Measurements from ENCODE around the gene USF3.

DNA sequence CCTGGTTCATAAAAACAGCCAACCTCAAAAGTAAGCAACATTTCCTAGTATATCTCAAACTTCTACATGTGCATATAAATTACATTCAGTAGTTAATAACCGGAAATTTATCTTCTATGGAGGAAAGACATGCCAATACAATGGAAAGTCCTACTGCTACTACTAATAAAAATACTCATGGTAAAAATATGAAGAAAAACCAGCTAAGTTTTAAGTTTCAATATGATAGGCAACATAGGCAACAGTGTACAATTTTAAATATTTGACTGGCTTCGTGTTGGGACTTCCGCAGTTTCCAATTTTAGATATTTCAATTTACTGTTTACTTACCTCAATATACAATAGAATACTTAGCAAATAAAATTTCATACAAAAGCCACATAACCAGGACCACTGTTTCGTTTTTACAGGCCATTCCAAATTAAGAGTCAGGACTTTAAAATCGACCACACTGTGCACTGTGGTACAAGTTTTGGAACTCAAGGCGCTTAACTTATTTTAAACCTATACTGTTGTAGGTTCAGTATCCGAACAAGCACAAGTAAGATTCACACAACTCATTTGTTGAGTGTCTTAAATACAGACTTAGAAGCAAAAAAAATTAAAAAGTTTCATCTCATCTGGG is 46.7 kb upstream of the USF3 start:
- TF ChIP-seq EGR1 (IDR thresholded peaks at IDR 0.05) (no peak), YY1 (IDR thresholded peaks at IDR 0.05; ENCODE audit: low read depth) (no peak), EP300 (IDR thresholded peaks at IDR 0.05; ENCODE audit: borderline replicate concordance) (no peak), CREB1 (IDR thresholded peaks at IDR 0.05; ENCODE audit: low read depth) (no peak), CEBPB (IDR thresholded peaks at IDR 0.05) (no peak), TAF1 (IDR thresholded peaks at IDR 0.05; ENCODE audit: low read depth) (no peak), RAD21 (IDR thresholded peaks at IDR 0.05; ENCODE audit: low read depth) (no peak), FOXM1 (IDR thresholded peaks at IDR 0.05; ENCODE audit: borderline replicate concordance, low read depth) (no peak), TEAD4 (IDR thresholded peaks at IDR 0.05) (no peak), NFIC (IDR thresholded peaks at IDR 0.05) (no peak)
- TF ChIP-seq, protein P1, sequence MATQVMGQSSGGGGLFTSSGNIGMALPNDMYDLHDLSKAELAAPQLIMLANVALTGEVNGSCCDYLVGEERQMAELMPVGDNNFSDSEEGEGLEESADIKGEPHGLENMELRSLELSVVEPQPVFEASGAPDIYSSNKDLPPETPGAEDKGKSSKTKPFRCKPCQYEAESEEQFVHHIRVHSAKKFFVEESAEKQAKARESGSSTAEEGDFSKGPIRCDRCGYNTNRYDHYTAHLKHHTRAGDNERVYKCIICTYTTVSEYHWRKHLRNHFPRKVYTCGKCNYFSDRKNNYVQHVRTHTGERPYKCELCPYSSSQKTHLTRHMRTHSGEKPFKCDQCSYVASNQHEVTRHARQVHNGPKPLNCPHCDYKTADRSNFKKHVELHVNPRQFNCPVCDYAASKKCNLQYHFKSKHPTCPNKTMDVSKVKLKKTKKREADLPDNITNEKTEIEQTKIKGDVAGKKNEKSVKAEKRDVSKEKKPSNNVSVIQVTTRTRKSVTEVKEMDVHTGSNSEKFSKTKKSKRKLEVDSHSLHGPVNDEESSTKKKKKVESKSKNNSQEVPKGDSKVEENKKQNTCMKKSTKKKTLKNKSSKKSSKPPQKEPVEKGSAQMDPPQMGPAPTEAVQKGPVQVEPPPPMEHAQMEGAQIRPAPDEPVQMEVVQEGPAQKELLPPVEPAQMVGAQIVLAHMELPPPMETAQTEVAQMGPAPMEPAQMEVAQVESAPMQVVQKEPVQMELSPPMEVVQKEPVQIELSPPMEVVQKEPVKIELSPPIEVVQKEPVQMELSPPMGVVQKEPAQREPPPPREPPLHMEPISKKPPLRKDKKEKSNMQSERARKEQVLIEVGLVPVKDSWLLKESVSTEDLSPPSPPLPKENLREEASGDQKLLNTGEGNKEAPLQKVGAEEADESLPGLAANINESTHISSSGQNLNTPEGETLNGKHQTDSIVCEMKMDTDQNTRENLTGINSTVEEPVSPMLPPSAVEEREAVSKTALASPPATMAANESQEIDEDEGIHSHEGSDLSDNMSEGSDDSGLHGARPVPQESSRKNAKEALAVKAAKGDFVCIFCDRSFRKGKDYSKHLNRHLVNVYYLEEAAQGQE (IDR thresholded peaks at IDR 0.05; ENCODE audit: low read depth): no peak
- TF ChIP-seq, protein P2, sequence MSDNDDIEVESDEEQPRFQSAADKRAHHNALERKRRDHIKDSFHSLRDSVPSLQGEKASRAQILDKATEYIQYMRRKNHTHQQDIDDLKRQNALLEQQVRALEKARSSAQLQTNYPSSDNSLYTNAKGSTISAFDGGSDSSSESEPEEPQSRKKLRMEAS (IDR thresholded peaks at IDR 0.05): no peak

Data from Ishikawa (cell line).